Activated naive CD8-positive, alpha-beta T cell treated with anti-CD3 and anti-CD28 coated beads for 36 hours (primary cell): Measurements from ENCODE around the gene SPATA24. TPM values are rescaled to one million over a fixed set of nuclear protein-coding genes. Genes with fewer than 3 reads are reported as not detected.
"Not testable (repeated sequence)": the region's sequence is repeated elsewhere in the genome, so short reads cannot be mapped to it uniquely, and the experiment has no call there.

Experiments used
- DNase-seq: peaks from one replicate; pipeline ENCODE4 v3.0.0; 2021
- H3K27ac Mint-ChIP-seq: one replicate; pipeline ENCODE4 v1.8.0; 2022; ENCODE audit warnings: mild to moderate bottlenecking, moderate library complexity, mixed read lengths
- H3K27me3 Mint-ChIP-seq: one replicate; pipeline ENCODE4 v1.8.0; 2022; ENCODE audit warnings: mild to moderate bottlenecking, mixed read lengths
- H3K36me3 Mint-ChIP-seq: one replicate; pipeline ENCODE4 v1.8.0; 2021; ENCODE audit warnings: mild to moderate bottlenecking, mixed read lengths
- H3K4me1 Mint-ChIP-seq: one replicate; pipeline ENCODE4 v1.8.0; 2021; ENCODE audit warnings: mixed read lengths
- H3K4me3 Mint-ChIP-seq: one replicate; pipeline ENCODE4 v1.8.0; 2022; ENCODE audit warnings: mild to moderate bottlenecking, moderate library complexity, mixed read lengths
- H3K9me3 Mint-ChIP-seq: one replicate; pipeline ENCODE4 v1.8.0; 2022; ENCODE audit warnings: mixed read lengths
- total RNA-seq, 2 experiments: library from RNA; stranded (reverse); gene quantifications; one replicate each; pipeline ENCODE4 v1.2.3, GENCODE V29; 2021

SPATA24 gene
- total RNA-seq, 2 experiments from 2014 or later = 2.2 to 4.0 TPM

DNA sequence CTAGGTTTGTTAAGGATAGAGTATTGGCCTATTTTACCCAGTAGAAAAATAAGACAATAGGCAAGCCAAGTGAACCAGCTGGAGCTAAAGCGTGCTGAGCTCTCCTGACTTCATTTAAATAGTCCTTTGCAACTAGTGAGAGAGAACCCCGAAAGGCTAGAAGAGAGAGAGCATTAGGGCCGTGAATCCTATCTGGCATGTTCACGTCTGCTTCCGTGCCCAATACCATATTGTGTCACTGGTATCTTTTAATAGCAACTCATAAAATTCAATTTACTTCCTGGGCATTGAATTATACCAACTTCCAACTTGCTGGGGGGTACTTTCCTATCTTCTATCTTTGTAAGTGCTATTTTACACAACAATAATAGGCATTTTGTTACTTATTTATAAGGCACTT is 21.6 kb upstream of the SPATA24 start:
- Mint-ChIP-seq H3K4me3 (no peak overlapping the region), H3K36me3 (peaks cover 15% of the 10 kb centered on the region), H3K27ac (no peak overlapping the region), H3K27me3 (no peaks in the 10 kb centered on the region), H3K4me1 (peaks cover 12% of the 10 kb centered on the region), H3K9me3 (no peaks in the 10 kb centered on the region)
- DNase-seq = no peak

DNA sequence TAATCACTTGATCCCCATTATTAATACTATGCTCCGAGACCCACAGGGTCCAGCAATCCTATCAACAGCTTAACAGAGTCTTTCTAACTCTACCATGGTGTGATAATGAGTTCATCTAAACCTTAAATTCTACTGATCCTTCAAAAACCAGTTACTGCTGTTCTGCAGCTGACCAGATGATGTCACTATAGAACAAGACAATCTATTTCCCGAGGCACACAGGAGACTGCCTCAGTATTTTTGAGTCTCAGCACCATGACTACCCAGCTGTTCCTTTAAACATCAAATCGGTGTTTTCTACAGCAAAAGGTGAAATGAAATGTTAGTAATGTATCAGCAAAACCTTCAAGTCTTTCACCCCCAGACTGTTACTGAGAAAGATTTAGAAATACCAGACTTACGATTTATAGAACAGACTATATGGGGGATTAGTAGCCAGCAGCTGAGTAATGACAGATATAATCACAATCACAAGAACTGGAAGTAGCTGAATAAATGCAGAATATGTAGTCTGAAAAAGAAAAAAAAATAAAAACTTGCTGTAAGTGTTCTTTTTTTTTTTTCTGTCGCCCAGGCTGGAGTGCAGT is 18.5 kb upstream of the SPATA24 start:
- DNase-seq = peak; percentile 38
- Mint-ChIP-seq H3K4me3 (no peak overlapping the region), H3K9me3 (no peaks in the 10 kb centered on the region), H3K27ac (peak overlapping the region; percentile 23), H3K4me1 (peaks cover 5% of the 10 kb centered on the region), H3K27me3 (no peaks in the 10 kb centered on the region), H3K36me3 (peaks cover 24% of the 10 kb centered on the region)

DNA sequence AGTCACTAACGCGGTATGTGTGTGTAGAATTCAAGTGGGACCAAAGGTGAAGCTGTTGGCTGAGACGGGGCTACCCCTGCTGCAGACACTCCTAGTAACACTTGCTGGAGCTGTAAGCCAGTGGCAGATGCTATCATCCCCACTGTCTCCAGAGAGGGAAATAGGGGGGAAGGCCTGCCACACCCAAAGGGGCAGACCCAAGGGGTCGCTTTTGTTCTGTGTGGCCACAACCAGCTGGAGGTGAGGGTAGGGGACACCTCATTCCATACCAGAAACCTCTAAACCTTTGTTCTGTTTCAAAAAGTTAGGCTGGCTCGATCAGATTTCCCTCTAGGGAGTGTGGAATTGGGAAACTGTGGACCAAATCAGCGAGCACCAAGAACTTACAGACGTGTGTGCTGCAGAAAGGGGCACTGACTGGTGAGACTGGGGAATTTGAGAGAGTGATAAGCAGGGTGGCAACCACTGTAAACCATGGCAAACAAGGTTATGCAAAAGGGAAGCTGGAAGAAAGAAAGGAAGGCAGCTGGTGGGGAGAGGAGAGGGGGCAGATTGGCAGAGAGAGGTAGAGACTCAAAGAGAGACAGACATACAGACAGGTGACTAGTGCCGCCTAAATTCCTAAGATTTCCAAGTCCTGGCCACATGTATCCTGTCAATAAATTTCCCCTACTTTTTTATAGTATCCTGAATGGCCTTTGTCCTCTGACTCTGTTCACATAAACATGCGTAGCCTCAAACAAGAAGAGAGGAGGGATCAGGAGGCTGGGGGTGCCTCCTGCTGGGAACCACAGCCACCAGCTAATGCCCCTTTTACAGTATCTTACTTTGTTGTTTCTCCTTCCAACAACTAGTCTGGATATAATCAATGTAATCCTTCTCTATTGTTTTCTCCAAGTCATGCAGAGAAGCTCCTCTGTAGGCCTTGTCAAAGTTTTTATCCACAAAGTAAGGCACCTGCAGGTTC is 15.6 kb upstream of the SPATA24 start:
- Mint-ChIP-seq H3K27ac (no peak overlapping the region), H3K36me3 (peaks cover 41% of the 10 kb centered on the region), H3K4me3 (no peak overlapping the region)

DNA sequence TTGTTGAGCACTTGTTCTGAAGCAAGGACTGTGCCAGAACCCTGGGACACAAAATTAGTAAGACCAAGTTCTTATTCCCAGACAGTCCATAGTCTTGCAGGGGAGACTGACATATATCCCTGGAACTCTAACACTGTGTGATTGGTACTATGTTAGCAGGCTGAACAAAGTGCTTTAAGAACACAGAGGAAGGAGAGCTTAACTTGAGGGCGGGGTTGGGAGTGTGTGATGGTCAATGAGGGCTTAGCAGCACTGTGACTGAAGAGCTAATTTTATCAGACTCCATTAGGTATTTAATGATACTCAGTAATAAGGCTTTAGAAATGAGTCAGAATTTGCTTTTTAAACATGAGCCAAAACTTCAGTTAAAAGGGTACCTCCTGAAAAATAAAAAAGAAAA is 14.9 kb upstream of the SPATA24 start:
- H3K27me3 Mint-ChIP-seq = no peaks in the 10 kb centered on the region
- DNase-seq = no peak
- no peaks in the 10 kb centered on the region for H3K9me3 Mint-ChIP-seq
- H3K4me1 Mint-ChIP-seq = peaks cover 37% of the 10 kb centered on the region
- peaks cover 44% of the 10 kb centered on the region for H3K36me3 Mint-ChIP-seq
- no peak overlapping the region for H3K27ac Mint-ChIP-seq
- H3K4me3 Mint-ChIP-seq = no peak overlapping the region

More for the DNA sequence above, 15.6 kb upstream of the SPATA24 start:
- Mint-ChIP-seq H3K4me1 (peaks cover 30% of the 10 kb centered on the region), H3K27me3 (no peaks in the 10 kb centered on the region), H3K9me3 (no peaks in the 10 kb centered on the region)
- no peak for DNase-seq

DNA sequence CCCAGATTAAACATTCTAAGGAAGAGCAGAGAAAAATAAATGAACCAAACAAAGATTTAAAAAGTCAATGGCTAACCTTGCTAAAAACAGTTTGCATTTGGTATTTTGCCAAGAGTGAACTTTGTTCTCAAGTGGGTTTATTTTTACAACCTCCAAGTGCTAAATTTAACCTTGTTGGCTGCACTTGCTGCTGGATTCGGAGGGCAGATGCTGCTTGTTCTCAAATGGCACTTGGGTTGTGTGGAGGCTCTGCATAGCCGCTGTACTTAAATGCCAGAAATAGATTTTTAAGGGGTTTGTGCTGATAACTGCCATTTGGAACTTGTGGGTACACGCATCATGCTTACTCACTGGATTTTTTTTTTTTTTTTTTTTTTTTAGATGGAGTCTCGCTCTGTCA is 13.3 kb upstream of the SPATA24 start:
- Mint-ChIP-seq H3K4me3 (no peak overlapping the region), H3K27me3 (no peaks in the 10 kb centered on the region), H3K27ac (peak overlapping the region; percentile 96), H3K36me3 (peaks cover 44% of the 10 kb centered on the region), H3K9me3 (no peaks in the 10 kb centered on the region), H3K4me1 (peaks cover 46% of the 10 kb centered on the region)
- no peak for DNase-seq

DNA sequence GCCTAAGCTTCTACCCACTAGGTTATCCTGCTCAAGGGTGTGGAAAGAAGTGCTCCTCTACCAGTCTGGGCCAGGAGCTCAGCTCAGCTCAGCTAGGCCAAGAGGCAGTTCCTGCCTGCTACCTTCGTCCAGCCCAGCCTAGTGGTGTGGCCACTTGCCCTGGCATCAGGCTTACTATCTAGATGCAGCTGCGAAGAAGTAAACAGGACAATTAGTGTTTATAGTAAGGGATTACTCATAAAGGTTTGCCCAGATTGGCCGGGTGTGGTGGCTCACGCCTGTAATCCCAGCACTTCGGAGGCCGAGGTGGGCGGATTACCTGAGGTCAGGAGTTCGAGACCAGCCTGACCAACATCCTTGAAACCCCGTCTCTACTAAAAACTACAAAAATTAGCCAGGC is 12.8 kb upstream of the SPATA24 start:
- Mint-ChIP-seq H3K36me3 (peaks cover 43% of the 10 kb centered on the region), H3K4me1 (peaks cover 45% of the 10 kb centered on the region)

DNA sequence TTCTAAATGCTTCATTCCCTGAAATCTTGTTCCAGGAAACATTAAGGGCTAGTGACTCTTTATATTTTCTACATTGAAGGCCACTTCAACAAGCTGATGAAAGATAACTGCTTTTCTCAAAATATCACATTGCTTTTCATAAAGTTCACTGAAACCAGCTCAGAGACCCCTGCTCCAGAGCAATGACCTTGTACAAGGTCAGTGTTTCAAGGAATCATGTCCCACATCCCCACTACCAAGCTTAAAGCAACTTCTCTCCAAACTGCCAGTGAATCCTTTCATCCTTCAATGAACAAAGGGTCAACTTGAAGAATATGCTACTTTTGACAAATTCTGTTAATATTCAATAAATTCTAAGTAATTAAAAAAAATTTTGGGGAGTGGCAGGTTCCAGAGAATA is 12.0 kb upstream of the SPATA24 start:
- no peak for DNase-seq
- Mint-ChIP-seq H3K36me3 (peaks cover 42% of the 10 kb centered on the region), H3K27me3 (no peaks in the 10 kb centered on the region), H3K4me3 (peak overlapping the region; percentile 48), H3K9me3 (no peaks in the 10 kb centered on the region), H3K4me1 (peaks cover 45% of the 10 kb centered on the region), H3K27ac (peak overlapping the region; percentile 96)

More for the DNA sequence above, 12.8 kb upstream of the SPATA24 start:
- no peaks in the 10 kb centered on the region for H3K27me3 Mint-ChIP-seq
- H3K9me3 Mint-ChIP-seq = no peaks in the 10 kb centered on the region
- peak overlapping the region; percentile 96 for H3K27ac Mint-ChIP-seq
- no peak overlapping the region for H3K4me3 Mint-ChIP-seq
- no peak for DNase-seq

DNA sequence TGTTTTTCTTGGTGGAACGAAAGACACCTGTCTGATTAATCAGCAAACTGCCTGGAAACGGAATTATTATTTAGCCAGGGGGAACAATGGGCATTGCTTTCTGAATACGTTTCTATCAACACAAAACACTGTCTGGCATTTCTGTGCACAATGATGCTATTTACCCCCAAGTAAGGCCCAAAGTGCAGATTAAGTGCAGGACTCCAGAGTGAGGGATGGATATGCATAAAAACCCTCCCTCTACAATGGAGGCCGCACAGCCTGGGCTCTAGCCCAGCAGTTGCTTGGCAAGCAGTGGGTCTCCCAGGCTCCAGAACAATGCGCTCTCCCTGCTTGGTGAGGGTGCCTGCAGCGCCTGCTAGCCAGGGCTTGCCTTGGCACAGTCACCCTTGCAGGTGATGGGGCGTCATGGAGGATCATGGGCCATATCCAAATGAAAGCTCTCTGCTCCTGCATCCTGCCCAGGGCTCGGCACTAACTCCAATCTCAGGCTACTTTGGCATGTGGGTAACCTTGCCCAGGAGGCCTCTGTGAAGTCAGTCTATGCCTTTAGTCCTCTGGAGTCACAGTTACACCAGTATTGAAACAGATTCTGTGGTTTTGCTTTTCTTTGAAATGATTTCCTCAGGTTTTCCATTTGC is 11.5 kb upstream of the SPATA24 start:
- H3K27me3 Mint-ChIP-seq = no peaks in the 10 kb centered on the region
- no peaks in the 10 kb centered on the region for H3K9me3 Mint-ChIP-seq
- peaks cover 45% of the 10 kb centered on the region for H3K4me1 Mint-ChIP-seq
- H3K27ac Mint-ChIP-seq = peak overlapping the region; percentile 96
- H3K4me3 Mint-ChIP-seq = peak overlapping the region; percentile 53
- peaks cover 42% of the 10 kb centered on the region for H3K36me3 Mint-ChIP-seq
- peak; percentile 63 for DNase-seq

DNA sequence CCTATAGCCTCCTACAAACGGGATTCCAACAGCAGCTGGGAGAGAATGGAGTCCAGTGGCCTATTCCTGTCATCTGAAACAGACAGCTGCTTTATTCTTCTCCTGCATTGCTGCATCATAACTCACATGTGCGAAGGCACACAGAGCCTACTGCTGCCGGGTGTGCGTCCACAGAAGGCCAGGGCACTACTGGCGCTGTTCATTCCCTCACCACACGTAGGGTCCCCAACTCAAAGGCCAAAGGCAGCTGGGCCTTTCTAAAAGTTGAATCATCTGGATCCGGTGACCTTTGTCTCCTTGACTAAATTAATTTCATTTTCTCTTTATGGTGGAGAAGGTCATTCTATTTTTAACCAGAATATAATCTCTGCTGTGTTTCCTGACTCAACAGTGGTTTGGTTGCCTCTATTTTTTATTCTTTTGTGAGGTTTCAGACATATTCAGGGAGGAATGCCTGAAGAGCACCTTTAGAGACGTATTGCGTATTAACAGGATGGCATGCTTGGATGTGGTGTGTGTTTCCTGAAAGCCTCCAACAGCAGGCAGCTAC is 10.8 kb upstream of the SPATA24 start:
- Mint-ChIP-seq H3K36me3 (peaks cover 42% of the 10 kb centered on the region), H3K9me3 (no peaks in the 10 kb centered on the region), H3K27me3 (no peaks in the 10 kb centered on the region), H3K27ac (peak overlapping the region; percentile 96), H3K4me1 (peaks cover 45% of the 10 kb centered on the region), H3K4me3 (peak overlapping the region; percentile 53)
- DNase-seq = no peak

DNA sequence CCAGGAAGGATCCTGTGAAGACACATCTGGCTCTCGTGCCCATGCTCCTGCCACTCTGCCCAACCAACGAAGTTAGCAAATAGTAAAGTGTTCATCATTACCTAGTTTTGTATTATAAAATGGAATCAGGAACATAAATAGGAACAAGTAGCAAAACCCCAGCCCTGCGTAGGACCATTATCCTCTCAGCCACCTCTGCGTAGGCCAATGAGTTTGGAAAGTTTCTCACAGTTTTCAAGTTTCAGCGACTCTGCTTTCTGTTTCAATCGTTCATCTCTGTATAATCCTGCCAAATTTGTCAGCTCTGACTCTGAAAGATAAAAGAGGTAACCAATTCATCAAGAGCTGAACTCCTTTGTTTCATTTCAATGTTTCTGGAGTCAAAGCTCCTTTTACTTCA is 10.1 kb upstream of the SPATA24 start:
- Mint-ChIP-seq H3K36me3 (peaks cover 42% of the 10 kb centered on the region), H3K4me1 (peaks cover 45% of the 10 kb centered on the region), H3K27ac (peak overlapping the region; percentile 96), H3K27me3 (no peaks in the 10 kb centered on the region), H3K4me3 (peak overlapping the region; percentile 20), H3K9me3 (no peaks in the 10 kb centered on the region)
- DNase-seq = no peak

DNA sequence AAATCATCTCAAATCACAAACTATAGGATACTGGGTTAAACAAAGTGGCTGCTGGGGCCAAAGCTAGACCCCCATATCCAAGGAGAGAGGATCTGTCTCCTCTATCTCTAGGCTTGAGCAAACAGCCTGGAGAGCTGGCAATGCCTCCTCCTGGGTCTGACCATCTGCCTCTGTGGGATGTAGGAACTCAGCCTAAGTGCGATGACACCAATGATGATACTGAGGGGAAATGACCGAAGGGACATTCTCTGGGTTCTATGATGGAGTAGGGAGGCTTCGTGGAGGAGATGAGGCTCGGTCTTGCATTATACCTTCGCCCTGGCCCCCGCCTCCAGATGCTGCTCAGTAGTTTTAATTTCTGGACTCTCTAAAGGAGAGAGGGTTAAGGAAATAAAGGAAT is 9.3 kb upstream of the SPATA24 start:
- Mint-ChIP-seq H3K27ac (peak overlapping the region; percentile 96), H3K4me3 (no peak overlapping the region), H3K27me3 (no peaks in the 10 kb centered on the region), H3K9me3 (no peaks in the 10 kb centered on the region), H3K4me1 (peaks cover 45% of the 10 kb centered on the region), H3K36me3 (peaks cover 36% of the 10 kb centered on the region)
- DNase-seq = no peak

DNA sequence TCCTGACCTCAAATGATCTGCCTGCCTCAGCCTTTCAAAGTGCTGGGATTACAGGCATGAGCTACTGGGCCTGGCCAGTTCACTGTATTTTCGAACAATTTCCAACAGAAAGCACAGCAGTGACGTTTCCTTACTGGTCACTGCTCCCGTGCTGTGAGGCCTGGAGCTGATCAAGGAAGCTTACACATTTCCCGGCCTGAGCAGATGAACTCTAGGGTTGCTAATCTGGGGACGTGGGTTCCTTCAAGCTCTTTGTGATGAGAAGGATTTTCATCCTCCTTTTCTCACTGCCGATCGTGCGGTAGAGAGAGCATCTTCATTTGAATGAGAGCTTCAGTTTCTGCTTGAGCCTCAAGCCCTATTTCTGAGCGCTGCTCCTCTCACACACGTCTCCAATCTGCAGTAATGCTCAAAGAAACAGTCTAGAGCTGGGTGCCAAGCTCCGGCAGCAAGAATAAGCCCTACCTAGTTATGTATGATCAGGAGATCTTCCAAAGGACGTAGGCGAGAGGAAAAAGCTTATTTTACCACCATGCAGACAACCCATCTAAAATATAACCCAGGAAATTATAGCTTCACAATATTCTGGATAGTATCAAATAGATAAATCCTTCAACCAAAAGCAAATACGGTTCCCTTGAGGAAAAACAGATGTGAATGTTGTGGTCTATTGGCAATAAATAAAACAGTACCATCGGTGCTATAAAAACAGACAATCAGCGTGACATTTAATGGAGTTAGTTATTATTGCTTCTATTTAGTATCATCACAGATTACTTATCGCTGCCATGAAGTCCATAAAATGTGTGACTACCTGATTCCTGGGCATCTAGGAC is 7.3 kb upstream of the SPATA24 start:
- no peak overlapping the region for H3K4me3 Mint-ChIP-seq
- no peak overlapping the region for H3K27ac Mint-ChIP-seq
- DNase-seq = no peak
- H3K4me1 Mint-ChIP-seq = peaks cover 43% of the 10 kb centered on the region
- H3K36me3 Mint-ChIP-seq = peaks cover 18% of the 10 kb centered on the region
- H3K9me3 Mint-ChIP-seq = no peaks in the 10 kb centered on the region
- no peaks in the 10 kb centered on the region for H3K27me3 Mint-ChIP-seq

DNA sequence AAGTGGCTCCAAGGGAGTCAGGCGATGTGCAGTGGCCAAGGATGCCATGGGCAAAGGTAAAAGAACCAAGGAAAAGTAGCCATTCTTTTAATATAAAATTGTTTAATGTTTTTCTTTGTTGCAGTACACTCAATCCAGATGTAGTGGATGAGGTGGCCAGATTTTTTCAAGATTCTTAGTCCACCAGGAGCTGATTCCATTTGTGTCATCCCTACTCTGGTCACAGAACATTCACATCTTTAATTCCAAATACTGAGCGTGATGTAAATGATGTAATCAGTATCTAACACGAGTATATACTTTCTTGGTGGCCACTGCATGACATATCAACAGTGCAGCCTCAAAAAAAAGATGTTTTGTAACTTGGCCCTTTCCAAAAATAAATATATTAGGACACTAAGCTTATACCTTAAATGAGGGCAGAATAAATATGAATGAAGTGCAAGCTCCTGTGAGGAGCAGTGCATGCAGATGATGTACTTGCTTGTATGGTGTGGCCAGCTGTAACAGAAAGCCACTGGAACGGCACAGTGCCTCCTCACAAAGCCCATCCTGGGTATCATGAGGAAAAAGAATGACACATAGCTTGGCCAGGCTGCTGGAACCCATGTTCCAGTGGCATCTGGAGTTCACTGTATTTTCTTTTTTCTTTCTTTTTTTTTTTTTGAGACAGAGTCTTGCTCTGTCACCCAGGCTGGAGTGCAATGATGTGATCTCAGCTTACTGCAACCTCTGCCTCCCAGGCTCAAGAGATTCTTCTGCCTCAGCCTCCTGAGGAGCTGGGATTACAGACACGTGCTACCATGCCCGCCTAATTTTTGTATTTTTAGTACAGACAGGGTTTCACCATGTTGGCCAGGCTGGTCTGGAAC is 6.5 kb upstream of the SPATA24 start:
- no peak overlapping the region for H3K27ac Mint-ChIP-seq

DNA sequence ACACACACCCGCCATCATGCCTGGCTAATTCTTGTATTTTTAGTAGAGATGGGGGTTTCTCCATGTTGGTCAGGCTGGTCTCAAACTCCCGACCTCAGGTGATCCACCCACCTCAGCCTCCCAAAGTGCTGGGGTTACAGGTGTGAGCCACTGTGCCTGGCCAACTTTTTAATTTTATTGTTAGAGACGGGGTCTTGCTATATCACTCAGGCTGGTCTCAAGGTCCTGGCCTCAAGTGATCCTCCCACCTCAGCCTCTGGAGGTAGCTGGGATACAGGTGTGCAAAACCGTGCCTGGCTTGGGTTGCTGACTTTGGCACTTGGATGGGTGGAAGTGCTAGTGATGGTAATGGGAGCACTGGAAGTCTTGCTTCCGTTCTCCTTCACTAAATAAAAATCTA is 5.2 kb upstream of the SPATA24 start:
- H3K27ac Mint-ChIP-seq, H3K9me3 Mint-ChIP-seq, H3K4me3 Mint-ChIP-seq, H3K36me3 Mint-ChIP-seq, DNase-seq, H3K27me3 Mint-ChIP-seq: not testable (repeated sequence)
- H3K4me1 Mint-ChIP-seq = peaks cover 29% of the 10 kb centered on the region

More for the DNA sequence above, 6.5 kb upstream of the SPATA24 start:
- Mint-ChIP-seq H3K36me3 (peaks cover 14% of the 10 kb centered on the region), H3K4me3 (no peak overlapping the region), H3K27me3 (no peaks in the 10 kb centered on the region), H3K9me3 (no peaks in the 10 kb centered on the region), H3K4me1 (peaks cover 34% of the 10 kb centered on the region)
- DNase-seq = no peak
